GM13976 (cell line): ENCODE results near the gene SMIM41.
A peak's percentile ranks its signal among the peaks of the same experiment; 100 is the strongest.

Source experiments
- DNase-seq: peaks from one replicate; pipeline ENCODE4 v3.0.0; 2012; ENCODE audit warnings: low spot score
- CTCF ChIP-seq: IDR thresholded peaks from 2 replicates; pipeline ENCODE4 v1.5.1; 2012; ENCODE audit warnings: borderline replicate concordance, mild to moderate bottlenecking; ENCODE audit not compliant: insufficient read depth; ENCODE audit errors: extremely low read depth, missing control alignments, control extremely low read depth
- in situ Hi-C: fragments of 300-500 bp; cut with MboI; formaldehyde crosslinking; loops from one replicate; pipeline ENCODE4 v1.12.0; 2022; ENCODE audit warnings: low sequenced_read_pairs, mixed read lengths, inconsistent platforms; ENCODE audit not compliant: unreplicated experiment

SMIM41 gene

GRCh38 chr12:52079576-52080402 is at the start of gene SMIM41:
SMIM41 (plus strand) TSS chr12:52079704; CDS start chr12:52079780, 76 bp downstream.
- DNase-seq: no peak
- no peak for TF ChIP-seq CTCF
- in situ Hi-C loops: no loop called here

- DNase-seq: no peak
- in situ Hi-C loops: loop anchor here (5.0 kb wide), 1 partner anchor 85 kb away; no protein-coding TSS in a partner anchor
Observed at GRCh38 chr12:52032446-52032803, 47.1 kb upstream of the SMIM41 start.

GRCh38 chr12:52032804-52033445 is 46.6 kb upstream of the SMIM41 start:
- no peak for TF ChIP-seq CTCF
- in situ Hi-C loops: loop anchor here (5.0 kb wide), 1 partner anchor 84 kb away; no protein-coding TSS in a partner anchor
- DNase-seq: peak; percentile 96

More at GRCh38 chr12:52032446-52032803, 47.1 kb upstream of the SMIM41 start:
- no peak for TF ChIP-seq CTCF

GRCh38 chr12:52033446-52034140 is 45.9 kb upstream of the SMIM41 start:
- no peak for TF ChIP-seq CTCF
- in situ Hi-C loops: loop anchor here (5.0 kb wide), 1 partner anchor 84 kb away; no protein-coding TSS in a partner anchor

GRCh38 chr12:52035190-52035589 is 44.3 kb upstream of the SMIM41 start:
- DNase-seq: no peak
- no peak for TF ChIP-seq CTCF
- in situ Hi-C loops: no loop called here

More at GRCh38 chr12:52033446-52034140, 45.9 kb upstream of the SMIM41 start:
- no peak for DNase-seq

GRCh38 chr12:52035926-52036325 is 43.6 kb upstream of the SMIM41 start:
- in situ Hi-C loops: no loop called here
- no peak for TF ChIP-seq CTCF
- no peak for DNase-seq
